HG02852 (cell line): ENCODE measurements around the gene DENR.

Experiments
- ATAC-seq: cut with Tn5 transposase; IDR thresholded peaks from one replicate; pipeline ENCODE4 v1.9.1; 2021; ENCODE audit warnings: mild to moderate bottlenecking, moderate library complexity; ENCODE audit not compliant: unreplicated experiment

DENR gene

GRCh38 chr12:122813310-122813713, 60.7 kb downstream of the DENR start:
- ATAC-seq = no peak

- no peak for ATAC-seq
Measured at GRCh38 chr12:122819209-122819785, 66.7 kb downstream of the DENR start.

- no peak for ATAC-seq
Measured at GRCh38 chr12:122820138-122820537, 67.5 kb downstream of the DENR start.
